GM19395 (cell line): ENCODE data around the gene SORBS2.
A peak's percentile ranks its signal among the peaks of the same experiment; 100 is the strongest.

Source experiments
- ATAC-seq: cut with Tn5 transposase; IDR thresholded peaks from one replicate; pipeline ENCODE4 v1.9.1; 2021; ENCODE audit warnings: mild to moderate bottlenecking, moderate library complexity; ENCODE audit not compliant: unreplicated experiment

The SORBS2 gene

DNA sequence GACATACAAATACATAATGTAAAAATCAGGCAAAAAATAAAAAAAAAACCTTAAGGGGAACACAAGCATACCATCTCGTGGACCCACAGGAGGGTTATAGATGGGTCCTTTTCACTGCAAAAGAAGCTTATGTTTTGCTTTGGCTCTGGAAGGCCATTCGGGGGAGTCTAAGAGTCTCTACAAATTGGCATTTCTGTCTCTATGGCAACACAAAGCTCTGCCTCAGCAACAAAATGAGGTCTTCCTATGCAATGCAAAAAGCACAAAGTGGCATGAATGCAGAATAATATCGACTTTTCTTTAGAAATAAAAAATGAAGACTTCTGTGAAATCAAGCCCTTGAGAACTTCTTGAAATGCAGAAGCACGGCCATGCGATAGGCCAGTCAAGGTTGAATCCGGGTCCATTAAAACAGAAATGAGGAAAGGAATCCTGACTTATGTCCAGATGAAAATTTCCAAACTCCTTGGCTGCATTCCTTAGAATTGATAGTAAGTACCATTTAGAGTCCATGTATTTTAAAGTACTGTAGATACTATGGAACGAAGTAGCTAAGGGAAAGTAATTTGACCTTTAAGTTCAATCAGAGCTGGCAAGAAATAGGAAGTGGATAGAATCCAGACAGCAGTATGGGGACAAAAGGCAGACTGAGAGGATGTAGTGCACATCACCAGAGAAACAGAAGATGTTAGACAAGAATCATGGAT, 213.0 kb downstream of the SORBS2 start:
- ATAC-seq, result no peak

DNA sequence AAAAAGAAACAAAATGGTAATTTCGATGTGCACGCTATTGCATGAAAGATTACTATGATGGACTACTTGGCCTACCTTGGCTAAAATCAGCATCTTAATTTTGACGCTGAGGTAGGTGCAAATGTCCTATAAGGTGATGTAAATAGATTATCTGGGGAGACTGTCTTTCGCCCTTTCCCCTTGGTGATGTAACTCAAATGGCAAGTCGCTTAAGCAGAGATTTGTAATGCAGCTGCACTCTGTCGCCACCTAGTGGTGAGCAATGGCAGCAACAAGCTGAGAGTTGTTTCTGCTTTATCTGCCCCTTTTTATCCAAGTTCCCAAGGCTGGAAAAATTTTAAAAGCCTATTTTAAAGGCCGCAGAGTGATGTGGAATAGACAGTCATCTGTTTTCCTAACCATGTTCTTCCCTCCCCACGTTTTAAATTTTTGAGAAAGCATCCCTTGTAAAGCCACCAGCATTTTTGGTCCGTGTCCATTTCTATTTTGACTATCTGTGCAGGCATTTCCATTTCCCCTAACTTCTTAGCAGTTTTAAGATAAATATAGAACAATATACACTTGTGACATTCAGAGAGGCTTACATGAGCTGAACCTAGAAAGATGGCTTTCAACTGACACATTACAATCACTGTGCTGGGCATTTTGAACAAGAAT, 214.3 kb downstream of the SORBS2 start:
- peak; percentile 93 for ATAC-seq

DNA sequence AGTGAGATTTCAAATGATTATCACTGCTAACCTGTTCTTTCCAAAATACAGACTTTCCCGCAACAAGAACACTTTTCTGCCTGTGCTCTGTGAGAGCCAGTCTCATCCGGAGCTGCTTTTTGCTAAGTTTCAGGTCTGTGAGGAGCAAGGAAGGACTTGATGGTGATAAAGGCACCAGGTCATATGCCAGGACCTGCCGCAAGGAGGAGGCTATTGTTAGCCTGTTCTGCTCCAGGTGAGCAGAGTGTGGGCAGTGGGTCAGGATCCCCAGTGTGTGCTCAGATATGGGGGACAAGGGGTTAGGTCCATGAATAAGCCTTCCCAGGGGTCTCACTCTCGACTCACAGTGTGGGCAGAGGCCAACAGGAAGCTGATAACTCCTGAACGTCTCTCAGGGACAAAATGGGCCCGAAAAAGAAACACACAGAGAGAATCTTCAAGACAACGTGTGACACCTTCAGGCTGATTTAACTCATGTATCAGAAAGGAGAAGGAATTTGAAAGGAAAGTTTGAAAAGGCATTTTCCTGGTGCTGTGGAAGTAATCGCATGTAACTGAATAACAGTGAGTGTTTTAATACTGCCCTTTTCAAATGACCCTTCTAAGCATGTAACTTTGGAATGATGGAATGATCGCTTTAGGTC, 219.0 kb downstream of the SORBS2 start:
- ATAC-seq, result no peak

- ATAC-seq, result no peak
Measured at GRCh38 chr4:185592438-185592837, 219.6 kb downstream of the SORBS2 start.

DNA sequence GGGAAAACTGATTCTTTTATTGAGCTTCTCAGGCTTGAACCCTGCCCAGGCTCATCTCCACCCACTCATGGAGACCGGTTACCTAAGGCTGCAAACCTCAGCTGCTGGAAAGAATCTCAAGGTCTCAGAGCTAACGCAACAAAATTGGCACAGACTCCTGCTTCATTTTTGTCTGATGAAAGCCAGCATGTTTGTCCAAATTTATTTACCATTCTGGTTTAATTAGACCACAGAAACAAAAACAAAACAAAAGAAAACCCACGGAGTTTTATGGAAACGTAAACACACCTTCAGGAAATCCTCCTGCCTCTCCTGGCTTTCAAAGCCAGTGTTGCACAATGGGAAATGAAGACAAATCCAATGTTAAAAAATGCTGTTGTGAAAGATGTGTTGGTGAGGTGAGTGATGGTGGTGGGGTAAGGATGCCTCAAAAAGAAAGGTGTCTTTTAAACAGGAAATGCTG, 220.3 kb downstream of the SORBS2 start:
- ATAC-seq, result no peak

- no peak for ATAC-seq
Measured at GRCh38 chr4:185590982-185591381, 221.0 kb downstream of the SORBS2 start.

DNA sequence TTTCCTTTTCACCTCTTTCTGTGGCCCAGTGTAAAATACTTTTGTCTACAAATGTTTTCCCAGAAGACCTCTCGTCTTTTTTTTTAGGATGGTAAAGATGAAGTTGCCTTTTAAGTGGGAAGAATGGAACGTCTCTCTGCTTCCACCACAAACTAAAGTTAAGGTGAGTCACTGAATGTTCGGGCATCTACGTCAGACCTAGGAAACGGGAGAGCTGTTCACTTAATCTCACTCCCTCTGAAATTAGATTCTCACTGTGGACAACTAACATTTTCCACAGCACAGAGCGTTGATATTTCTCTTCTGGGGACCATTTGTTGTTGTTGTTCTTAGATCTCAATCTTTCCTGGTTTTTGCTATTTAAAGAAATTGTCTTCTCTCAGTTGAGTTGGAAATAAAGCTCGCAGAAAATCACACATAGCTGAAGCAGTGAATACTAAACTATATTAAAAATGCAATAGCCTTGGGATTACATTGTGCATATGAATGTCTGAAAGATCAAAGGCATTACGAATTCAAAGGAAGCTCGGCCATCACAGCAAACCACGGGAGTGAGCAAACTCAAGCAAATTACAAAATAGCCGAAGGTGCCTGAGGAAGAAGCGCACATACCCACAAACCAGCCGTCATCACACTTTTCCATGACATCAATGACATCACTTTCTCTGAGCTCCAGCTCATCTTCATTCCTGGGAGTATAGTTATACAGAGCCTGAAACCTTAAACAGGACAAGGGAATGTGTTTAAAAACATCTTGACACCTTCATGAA, 222.7 kb downstream of the SORBS2 start:
- ATAC-seq, result no peak

DNA sequence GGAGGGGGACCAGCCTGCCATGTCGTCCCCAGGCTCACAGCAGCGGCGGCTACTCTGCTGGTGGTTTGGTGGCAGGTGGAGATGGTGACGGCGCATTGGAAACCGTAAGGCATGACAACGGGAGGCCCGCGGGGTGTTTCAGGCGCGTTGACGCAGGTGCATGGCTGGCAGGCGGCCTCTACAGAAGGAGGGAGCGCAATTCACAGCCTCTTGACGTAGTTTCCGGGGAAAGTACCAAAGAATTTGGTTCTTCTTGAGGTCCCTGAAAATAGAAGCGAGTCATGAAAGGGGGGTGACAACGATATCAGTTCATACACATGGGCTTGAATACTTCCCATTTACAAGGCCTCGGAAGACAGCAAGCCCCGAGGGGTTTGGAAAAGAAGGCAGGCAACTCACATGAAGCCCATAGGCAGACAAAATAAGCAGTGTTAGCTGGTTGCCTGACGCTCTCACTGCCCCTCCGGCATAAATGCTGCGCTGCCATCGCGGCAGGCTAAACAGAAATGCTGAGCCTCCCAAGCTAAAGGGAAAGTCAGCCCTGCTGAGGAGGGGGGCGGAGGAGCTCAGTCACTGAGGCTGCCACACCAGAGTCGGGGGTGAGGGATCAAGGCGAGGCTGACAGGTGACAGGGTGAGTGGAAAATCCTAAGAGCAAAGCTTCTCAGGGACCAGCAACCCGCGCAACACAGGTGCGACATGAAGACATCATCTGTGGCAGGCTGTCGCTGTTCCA, 224.4 kb downstream of the SORBS2 start:
- peak; percentile 98 for ATAC-seq

GRCh38 chr4:185587030-185587426, 225.0 kb downstream of the SORBS2 start:
- no peak for ATAC-seq

DNA sequence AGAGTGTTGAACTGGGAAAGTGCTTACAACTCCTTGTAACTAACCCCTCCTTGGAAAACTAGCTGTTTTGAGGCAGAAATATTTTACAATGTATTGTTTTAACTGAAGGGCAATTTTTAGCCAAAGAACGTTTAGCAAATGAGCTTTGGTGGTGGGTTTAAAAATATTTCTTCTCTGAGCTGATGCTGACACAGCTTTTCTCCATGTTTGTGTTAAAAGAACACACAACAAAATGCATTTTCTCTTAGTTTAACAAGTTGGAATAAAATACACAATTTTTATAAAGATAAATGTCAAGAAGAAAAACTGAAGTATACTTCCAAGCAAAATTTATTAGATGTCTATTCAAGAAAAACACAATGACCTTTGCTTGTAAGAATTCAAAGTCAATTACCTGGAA, 226.8 kb downstream of the SORBS2 start:
- no peak for ATAC-seq

GRCh38 chr4:185583813-185584212, 228.2 kb downstream of the SORBS2 start:
- ATAC-seq, result no peak

DNA sequence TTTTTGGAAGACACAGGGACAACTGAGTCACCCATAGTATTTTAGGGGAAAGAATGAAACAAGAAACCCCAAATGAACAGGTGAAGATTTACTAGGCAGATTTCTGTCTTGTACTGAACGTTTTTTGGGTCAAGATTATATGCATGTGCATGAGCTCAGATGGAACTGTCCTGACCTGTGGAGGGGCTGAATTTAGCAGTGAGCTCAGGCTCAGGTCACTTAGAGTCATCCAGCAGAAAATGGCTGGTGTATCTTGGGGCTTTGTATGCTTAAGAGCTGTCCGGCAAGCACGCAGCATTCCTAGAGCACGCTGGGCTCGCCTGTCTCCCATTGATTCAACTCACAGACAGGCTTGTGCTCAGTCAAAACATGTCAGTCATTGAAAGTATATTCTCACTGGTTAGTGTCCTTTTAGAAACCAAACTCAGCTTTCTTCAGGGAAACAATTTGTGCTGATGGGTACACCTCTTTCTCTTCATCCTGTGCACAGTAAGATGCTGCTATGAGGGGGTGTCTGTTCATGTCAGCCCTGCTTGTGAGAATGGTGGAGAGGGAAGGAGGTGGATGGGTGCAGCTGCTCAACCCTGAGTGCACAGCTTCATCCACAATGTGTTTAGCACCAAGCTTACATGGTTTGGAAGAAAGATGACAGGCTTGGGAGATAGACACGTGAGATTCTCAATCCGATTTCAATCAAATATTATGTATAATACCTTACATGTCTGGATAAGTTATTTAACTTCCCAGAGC, 229.2 kb downstream of the SORBS2 start:
- no peak for ATAC-seq

GRCh38 chr4:185580699-185581098, 231.3 kb downstream of the SORBS2 start:
- no peak for ATAC-seq

- no peak for ATAC-seq
Measured at GRCh38 chr4:185578284-185578683, 233.7 kb downstream of the SORBS2 start.

DNA sequence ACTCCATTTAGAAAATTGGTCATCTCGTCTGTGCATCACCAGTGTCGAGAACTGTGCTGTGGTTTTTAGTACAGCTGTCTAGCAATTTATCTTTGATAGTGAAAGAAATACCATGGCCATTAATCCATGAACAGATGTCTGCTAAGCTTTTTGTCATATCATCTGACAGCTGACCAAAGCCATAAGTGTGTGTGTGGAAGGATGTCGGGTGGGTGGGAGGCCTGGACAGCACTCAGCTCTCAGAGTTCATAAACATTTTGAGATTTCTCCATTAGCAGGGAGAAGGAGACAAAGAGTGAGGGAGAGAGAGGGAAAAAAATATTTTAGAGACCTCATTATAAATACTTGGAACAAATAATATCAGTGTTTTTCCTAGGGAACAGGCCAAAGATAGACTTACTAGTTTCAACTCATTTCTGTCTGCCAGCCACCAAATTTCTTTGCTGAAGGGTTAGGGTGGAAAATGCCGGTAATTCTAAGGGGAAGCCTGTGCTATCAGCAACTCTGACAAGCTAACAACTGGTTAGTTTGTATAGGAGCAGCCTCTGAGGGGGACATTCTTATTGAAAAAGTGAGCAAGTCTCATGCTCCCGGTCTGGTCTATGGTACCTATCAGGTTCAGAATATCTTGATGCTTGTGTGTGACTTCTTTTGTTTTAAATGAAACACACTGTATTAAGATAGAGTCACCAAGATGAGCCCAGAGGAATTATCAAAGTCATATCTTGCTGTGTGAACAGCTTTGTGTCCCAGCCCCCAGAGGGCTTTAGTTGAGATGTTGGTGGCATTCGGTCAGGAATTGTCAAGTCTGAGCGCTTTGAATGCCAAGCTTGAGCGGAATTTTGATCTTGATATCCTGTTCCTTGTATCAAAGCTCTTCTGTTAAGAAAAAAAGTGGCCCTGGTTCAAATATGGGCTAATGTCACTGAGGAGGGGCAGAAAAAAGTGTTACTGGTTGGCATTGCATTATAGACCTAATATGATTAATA, 234.7 kb downstream of the SORBS2 start:
- no peak for ATAC-seq

GRCh38 chr4:185576314-185576961, 235.6 kb downstream of the SORBS2 start:
- no peak for ATAC-seq

DNA sequence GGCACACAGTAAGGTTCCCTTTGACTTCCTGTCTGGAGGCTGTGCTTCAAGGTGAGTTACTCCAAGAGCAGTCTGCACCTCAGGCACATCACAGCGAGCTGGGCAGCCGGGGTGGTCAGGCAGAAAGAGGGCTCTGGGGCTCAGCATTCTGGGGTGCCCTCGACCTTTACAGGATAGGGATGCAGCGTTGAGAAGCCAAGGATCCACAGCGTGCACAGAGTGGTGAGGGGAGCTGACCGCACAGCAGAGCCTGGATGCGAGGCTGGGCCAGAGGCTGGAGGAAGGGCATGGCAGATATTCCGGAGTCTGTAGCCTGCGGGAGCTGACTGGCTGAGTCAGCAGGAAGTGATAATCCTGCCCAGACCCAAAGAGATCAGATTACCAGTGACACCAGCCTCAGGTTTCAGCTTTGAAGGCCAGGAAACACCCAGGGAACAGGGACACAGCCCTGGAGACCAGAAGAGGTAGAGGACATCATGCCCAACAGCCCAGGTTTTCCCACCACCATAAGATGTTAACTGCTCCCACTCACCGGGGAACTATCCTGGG, 238.3 kb downstream of the SORBS2 start:
- ATAC-seq, result no peak

- no peak for ATAC-seq
Measured at GRCh38 chr4:185570727-185571126, 241.3 kb downstream of the SORBS2 start.
